Measurements from ENCODE around the gene CAMK4. TPM values are rescaled to one million over a fixed set of nuclear protein-coding genes. Genes with fewer than 3 reads are reported as not detected.

Gene CAMK4
- total and polyA plus RNA-seq, 2 experiments from 2014 or later: 4.2 to 7.3 TPM

DNA sequence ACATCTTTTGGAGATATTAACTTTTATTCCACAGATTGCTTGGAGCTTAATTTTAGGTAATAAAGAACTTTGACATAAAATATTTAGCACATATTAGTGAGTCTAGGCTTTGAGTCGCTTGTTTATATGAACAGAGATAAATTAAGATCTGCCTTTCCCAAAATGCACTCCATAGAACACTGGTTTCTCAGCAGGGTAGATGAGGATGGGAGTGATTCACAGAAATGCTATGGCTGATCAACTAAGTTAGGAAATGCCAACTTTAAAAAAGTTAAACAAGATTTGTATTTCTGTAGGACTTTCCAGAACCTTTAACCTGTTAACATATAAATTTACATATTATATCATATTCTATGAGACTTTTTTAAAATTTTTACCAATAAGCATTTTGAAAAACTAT, 222.9 kb downstream of the CAMK4 start:
- Histone ChIP-seq H3K9me2 (ENCODE audit: insufficient read depth) (no peaks in the 10 kb centered on the region; the same call in 1 of the 2 replicates), H3K79me2 (replicated peaks; ENCODE audit: insufficient read depth) (no peaks in the 10 kb centered on the region), H3F3A (replicated peaks; ENCODE audit: low read depth) (no peaks in the 10 kb centered on the region), H3K4me3 (no peak overlapping the region), H3K27me3 (ENCODE audit: insufficient read depth) (no peaks in the 10 kb centered on the region), H3K4me2 (no peak overlapping the region), H3K27ac (ENCODE audit: low read depth) (no peak overlapping the region), H3K36me3 (ENCODE audit: insufficient read depth) (no peaks in the 10 kb centered on the region), H4K20me1 (replicated peaks; ENCODE audit: insufficient read depth) (no peaks in the 10 kb centered on the region), H2AFZ (no peak overlapping the region), H3K4me1 (ENCODE audit: insufficient read depth) (peaks cover 16% of the 10 kb centered on the region)
- TF ChIP-seq NANOG (IDR thresholded peaks at IDR 0.05; ENCODE audit: borderline replicate concordance) (no peak), ZNF114 (CRISPR knock-in tag; IDR thresholded peaks at IDR 0.05) (no peak), EZH2 (IDR thresholded peaks at IDR 0.05; ENCODE audit: low read depth, unreplicated experiment) (no peak), EZH2phosphoT487 (IDR thresholded peaks at IDR 0.05; ENCODE audit: unreplicated experiment) (no peak), STAT1 (IDR thresholded peaks at IDR 0.05; ENCODE audit: unreplicated experiment) (no peak), JUNB (IDR thresholded peaks at IDR 0.05; ENCODE audit: unreplicated experiment) (no peak), ZNF331 (CRISPR knock-in tag; IDR thresholded peaks at IDR 0.05; ENCODE audit: low read depth) (no peak), POLR2AphosphoS5 (IDR thresholded peaks at IDR 0.05; ENCODE audit: low read depth) (no peak), CREB1 (CRISPR knock-in tag; IDR thresholded peaks at IDR 0.05; ENCODE audit: low read depth) (no peak), CTCF (conservative IDR thresholded peaks at IDR 0.05; ENCODE audit: low read depth in 2 of 2) (no peak), ETS1 (IDR thresholded peaks at IDR 0.05) (no peak)
- TF ChIP-seq, protein P1, sequence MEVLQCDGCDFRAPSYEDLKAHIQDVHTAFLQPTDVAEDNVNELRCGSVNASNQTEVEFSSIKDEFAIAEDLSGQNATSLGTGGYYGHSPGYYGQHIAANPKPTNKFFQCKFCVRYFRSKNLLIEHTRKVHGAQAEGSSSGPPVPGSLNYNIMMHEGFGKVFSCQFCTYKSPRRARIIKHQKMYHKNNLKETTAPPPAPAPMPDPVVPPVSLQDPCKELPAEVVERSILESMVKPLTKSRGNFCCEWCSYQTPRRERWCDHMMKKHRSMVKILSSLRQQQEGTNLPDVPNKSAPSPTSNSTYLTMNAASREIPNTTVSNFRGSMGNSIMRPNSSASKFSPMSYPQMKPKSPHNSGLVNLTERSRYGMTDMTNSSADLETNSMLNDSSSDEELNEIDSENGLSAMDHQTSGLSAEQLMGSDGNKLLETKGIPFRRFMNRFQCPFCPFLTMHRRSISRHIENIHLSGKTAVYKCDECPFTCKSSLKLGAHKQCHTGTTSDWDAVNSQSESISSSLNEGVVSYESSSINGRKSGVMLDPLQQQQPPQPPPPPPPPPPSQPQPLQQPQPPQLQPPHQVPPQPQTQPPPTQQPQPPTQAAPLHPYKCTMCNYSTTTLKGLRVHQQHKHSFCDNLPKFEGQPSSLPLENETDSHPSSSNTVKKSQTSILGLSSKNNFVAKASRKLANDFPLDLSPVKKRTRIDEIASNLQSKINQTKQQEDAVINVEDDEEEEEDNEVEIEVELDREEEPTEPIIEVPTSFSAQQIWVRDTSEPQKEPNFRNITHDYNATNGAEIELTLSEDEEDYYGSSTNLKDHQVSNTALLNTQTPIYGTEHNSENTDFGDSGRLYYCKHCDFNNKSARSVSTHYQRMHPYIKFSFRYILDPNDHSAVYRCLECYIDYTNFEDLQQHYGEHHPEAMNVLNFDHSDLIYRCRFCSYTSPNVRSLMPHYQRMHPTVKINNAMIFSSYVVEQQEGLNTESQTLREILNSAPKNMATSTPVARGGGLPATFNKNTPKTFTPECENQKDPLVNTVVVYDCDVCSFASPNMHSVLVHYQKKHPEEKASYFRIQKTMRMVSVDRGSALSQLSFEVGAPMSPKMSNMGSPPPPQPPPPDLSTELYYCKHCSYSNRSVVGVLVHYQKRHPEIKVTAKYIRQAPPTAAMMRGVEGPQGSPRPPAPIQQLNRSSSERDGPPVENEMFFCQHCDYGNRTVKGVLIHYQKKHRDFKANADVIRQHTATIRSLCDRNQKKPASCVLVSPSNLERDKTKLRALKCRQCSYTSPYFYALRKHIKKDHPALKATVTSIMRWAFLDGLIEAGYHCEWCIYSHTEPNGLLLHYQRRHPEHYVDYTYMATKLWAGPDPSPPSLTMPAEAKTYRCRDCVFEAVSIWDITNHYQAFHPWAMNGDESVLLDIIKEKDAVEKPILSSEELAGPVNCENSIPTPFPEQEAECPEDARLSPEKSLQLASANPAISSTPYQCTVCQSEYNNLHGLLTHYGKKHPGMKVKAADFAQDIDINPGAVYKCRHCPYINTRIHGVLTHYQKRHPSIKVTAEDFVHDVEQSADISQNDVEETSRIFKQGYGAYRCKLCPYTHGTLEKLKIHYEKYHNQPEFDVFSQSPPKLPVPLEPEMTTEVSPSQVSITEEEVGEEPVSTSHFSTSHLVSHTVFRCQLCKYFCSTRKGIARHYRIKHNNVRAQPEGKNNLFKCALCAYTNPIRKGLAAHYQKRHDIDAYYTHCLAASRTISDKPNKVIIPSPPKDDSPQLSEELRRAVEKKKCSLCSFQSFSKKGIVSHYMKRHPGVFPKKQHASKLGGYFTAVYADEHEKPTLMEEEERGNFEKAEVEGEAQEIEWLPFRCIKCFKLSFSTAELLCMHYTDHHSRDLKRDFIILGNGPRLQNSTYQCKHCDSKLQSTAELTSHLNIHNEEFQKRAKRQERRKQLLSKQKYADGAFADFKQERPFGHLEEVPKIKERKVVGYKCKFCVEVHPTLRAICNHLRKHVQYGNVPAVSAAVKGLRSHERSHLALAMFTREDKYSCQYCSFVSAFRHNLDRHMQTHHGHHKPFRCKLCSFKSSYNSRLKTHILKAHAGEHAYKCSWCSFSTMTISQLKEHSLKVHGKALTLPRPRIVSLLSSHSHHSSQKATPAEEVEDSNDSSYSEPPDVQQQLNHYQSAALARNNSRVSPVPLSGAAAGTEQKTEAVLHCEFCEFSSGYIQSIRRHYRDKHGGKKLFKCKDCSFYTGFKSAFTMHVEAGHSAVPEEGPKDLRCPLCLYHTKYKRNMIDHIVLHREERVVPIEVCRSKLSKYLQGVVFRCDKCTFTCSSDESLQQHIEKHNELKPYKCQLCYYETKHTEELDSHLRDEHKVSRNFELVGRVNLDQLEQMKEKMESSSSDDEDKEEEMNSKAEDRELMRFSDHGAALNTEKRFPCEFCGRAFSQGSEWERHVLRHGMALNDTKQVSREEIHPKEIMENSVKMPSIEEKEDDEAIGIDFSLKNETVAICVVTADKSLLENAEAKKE (CRISPR knock-in tag; IDR thresholded peaks at IDR 0.05): no peak
- TF ChIP-seq, protein P2, sequence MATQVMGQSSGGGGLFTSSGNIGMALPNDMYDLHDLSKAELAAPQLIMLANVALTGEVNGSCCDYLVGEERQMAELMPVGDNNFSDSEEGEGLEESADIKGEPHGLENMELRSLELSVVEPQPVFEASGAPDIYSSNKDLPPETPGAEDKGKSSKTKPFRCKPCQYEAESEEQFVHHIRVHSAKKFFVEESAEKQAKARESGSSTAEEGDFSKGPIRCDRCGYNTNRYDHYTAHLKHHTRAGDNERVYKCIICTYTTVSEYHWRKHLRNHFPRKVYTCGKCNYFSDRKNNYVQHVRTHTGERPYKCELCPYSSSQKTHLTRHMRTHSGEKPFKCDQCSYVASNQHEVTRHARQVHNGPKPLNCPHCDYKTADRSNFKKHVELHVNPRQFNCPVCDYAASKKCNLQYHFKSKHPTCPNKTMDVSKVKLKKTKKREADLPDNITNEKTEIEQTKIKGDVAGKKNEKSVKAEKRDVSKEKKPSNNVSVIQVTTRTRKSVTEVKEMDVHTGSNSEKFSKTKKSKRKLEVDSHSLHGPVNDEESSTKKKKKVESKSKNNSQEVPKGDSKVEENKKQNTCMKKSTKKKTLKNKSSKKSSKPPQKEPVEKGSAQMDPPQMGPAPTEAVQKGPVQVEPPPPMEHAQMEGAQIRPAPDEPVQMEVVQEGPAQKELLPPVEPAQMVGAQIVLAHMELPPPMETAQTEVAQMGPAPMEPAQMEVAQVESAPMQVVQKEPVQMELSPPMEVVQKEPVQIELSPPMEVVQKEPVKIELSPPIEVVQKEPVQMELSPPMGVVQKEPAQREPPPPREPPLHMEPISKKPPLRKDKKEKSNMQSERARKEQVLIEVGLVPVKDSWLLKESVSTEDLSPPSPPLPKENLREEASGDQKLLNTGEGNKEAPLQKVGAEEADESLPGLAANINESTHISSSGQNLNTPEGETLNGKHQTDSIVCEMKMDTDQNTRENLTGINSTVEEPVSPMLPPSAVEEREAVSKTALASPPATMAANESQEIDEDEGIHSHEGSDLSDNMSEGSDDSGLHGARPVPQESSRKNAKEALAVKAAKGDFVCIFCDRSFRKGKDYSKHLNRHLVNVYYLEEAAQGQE (IDR thresholded peaks at IDR 0.05; ENCODE audit: unreplicated experiment): no peak
- DNase-seq (ENCODE audit: low spot score): no peak
- Mint-ChIP-seq H3K27me3 (ENCODE audit: insufficient read depth, low read depth, poor library complexity) (peaks cover 1% of the 10 kb centered on the region), H3K27ac (no peak overlapping the region), H3K4me1 (peaks cover 15% of the 10 kb centered on the region), H3K36me3 (ENCODE audit: low read depth) (no peaks in the 10 kb centered on the region; the same call in 2 of the 3 replicates), H3K9me3 (no peaks in the 10 kb centered on the region), H3K4me3 (no peak overlapping the region)
- no peak for ATAC-seq
